ENCODE measurements around the gene GMPPA. TPM values are rescaled to one million over a fixed set of nuclear protein-coding genes. Genes with fewer than 3 reads are reported as not detected.
A peak's percentile ranks its signal among the peaks of the same experiment; 100 is the strongest.

GMPPA gene
- total RNA-seq, 4 donors from 2014 or later: 18.1 to 31.1 (median 26.4) TPM

GRCh38 chr2:219542931-219543595, 44.4 kb downstream of the GMPPA start:
- Histone ChIP-seq H3K9me3 (no peaks in the 10 kb centered on the region), H3K27ac (peak overlapping the region; percentile 93 to 98 (median 95)), H3K36me3 (peaks cover 5 to 33% (median 12%) of the 10 kb centered on the region in 3 donors), H3K4me1 (peaks cover 19 to 47% (median 26%) of the 10 kb centered on the region in 3 donors), H3K27me3 (peaks cover 0 to 50% (median 0%) of the 10 kb centered on the region in 4 donors), H3K4me3 (peak overlapping the region; percentile 58 to 94 (median 84))
- TF ChIP-seq CTCF (IDR thresholded peaks at IDR 0.05) (peak in 2 of 6 experiments; percentile 7 to 10), POLR2A (IDR thresholded peaks at IDR 0.05) (no peak)
- intact Hi-C loops (cut with DNase I): no loop called here
- no peak for DNase-seq
- WGBS, 2 donors: 0 to 1% methylated on average over 4 to 16 of the region's 66 CpGs

- TF ChIP-seq CTCF (IDR thresholded peaks at IDR 0.05): peak in 1 of 6 experiments; percentile 8
- TF ChIP-seq POLR2A (IDR thresholded peaks at IDR 0.05): peak in 3 of 4 donors; percentile 19 to 76 (median 58)
- Histone ChIP-seq H3K4me3 (peak within 1 kb of the TSS; percentile 58 to 94 (median 84)), H3K27ac (peak within 1 kb of the TSS; percentile 93 to 98 (median 95)), H3K36me3 (peaks cover 5 to 29% (median 12%) of the 10 kb centered on the region in 3 donors), H3K27me3 (peaks cover 0 to 43% (median 0%) of the 10 kb centered on the region in 4 donors), H3K4me1 (peaks cover 19 to 40% (median 26%) of the 10 kb centered on the region in 3 donors), H3K9me3 (no peaks in the 10 kb centered on the region)
- peak; percentile 77 for DNase-seq
- 2 to 4% methylated on average over 4 to 17 of the region's 75 CpGs for WGBS, 2 donors
- intact Hi-C loops (cut with DNase I): no loop called here
These were observed 45.1 kb downstream of the GMPPA start, which contains the start of the genes CHPF and TMEM198 for GRCh38 chr2:219543596-219544358. Gene CHPF, minus strand, starts transcription at chr2:219543809. Its CDS starts 271 bp downstream, at chr2:219543538. Gene TMEM198, plus strand, starts transcription at chr2:219544028. Its CDS starts 700 bp downstream, at chr2:219544728.

- Histone ChIP-seq H3K4me1 (peaks cover 19 to 35% (median 26%) of the 10 kb centered on the region in 3 donors), H3K9me3 (no peaks in the 10 kb centered on the region), H3K4me3 (peak overlapping the region in 3 of 4 donors; percentile 58 to 85 (median 83)), H3K27ac (peak overlapping the region in 2 of 4 donors; percentile 93 to 95), H3K36me3 (peaks cover 5 to 21% (median 12%) of the 10 kb centered on the region in 3 donors), H3K27me3 (peaks cover 0 to 41% (median 0%) of the 10 kb centered on the region in 4 donors)
- DNase-seq: no peak
- 34 to 40% methylated on average over 9 of the region's 9 CpGs for WGBS, 2 donors
- TF ChIP-seq CTCF (IDR thresholded peaks at IDR 0.05): no peak
- TF ChIP-seq POLR2A (IDR thresholded peaks at IDR 0.05): no peak
- intact Hi-C loops (cut with DNase I): no loop called here
These were observed 45.9 kb downstream of the GMPPA start for GRCh38 chr2:219544567-219544966.

- Histone ChIP-seq H3K4me1 (peaks cover 19 to 35% (median 26%) of the 10 kb centered on the region in 3 donors), H3K27ac (no peak overlapping the region), H3K27me3 (peaks cover 0 to 43% (median 0%) of the 10 kb centered on the region in 4 donors), H3K9me3 (no peaks in the 10 kb centered on the region), H3K36me3 (peaks cover 4 to 13% (median 5%) of the 10 kb centered on the region in 3 donors), H3K4me3 (no peak overlapping the region)
- TF ChIP-seq CTCF (IDR thresholded peaks at IDR 0.05) (no peak), POLR2A (IDR thresholded peaks at IDR 0.05) (no peak)
- DNase-seq: no peak
- 72 to 78% methylated on average over 3 of the region's 3 CpGs for WGBS, 2 donors
- intact Hi-C loops (cut with DNase I): no loop called here
These were observed 46.7 kb downstream of the GMPPA start for GRCh38 chr2:219545295-219545942.
